GM21367 (cell line): ENCODE results near the gene PRSS22.

Source experiments
- ATAC-seq: cut with Tn5 transposase; IDR thresholded peaks from one replicate; pipeline ENCODE4 v1.9.1; 2021; ENCODE audit not compliant: unreplicated experiment

Gene PRSS22

DNA sequence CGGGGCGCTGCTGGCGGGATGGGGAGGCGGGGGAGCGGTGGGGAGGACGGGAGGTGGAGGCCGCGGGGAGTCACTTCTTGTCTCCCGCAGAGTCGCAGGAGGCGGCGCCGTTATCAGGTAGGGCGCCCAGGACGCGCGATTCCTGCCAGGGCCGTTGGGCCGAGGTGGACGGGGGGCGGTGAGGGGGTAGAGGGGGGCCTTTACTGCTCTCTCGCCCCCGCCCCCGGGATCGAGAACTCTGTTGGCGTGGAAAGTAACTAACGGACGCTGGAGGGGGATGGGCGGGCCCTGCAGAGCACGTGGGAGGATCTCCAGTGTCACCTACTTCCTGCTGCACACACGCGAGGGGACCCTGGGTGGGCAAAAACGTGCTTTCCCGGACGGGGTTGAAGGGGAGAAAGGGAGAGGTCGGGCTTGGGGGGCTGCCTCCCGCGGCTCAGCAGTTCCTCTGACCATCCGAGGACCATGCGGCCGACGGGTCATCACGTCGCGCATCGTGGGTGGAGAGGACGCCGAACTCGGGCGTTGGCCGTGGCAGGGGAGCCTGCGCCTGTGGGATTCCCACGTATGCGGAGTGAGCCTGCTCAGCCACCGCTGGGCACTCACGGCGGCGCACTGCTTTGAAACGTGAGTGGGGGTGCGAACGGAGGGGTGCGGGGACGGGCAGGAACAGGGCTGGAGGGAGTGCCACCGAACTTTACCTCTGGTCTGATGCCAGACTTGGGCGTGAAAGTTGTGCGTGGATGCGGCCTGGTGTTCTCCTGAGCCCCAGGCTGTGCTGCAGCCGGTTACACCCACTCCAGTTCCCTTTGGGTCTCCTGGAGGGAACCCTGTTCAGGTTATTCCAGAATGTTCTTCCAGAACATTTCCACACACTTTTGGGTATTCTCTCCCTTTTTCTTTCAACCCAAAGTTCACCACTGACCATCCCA lies 40.4 kb downstream of the PRSS22 start:
- no peak for ATAC-seq

DNA sequence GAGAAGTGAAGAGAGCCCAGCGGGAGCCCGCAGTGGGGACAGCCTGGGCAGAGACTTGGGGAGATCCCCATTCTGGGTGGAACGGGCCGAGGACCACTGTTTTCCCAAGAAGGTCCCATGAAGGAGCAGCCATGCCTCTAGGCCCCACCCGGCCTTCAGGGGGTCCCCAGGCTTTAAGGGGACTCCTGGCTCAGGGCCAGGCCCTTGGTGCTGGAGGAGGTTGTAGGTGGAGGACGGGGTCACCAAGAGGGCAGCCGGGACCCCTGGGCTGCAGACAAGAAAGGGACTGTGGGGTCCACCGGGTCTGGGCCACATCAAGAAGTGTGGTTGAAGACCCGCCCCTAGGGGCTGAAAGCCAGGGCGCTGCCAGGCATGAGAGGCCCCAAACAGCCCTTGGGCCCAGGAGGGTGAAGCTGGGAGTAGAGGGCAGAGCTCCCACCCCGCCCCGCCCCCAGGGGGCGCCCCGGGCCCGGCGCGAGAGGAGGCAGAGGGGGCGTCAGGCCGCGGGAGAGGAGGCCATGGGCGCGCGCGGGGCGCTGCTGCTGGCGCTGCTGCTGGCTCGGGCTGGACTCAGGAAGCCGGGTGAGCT lies 41.1 kb downstream of the PRSS22 start, which contains the start of gene PRSS21:
Gene PRSS21, plus strand, starts transcription at position 487 of the 589 bp plus-strand sequence. Its CDS starts 32 bp downstream, at position 519.
- ATAC-seq, result no peak

DNA sequence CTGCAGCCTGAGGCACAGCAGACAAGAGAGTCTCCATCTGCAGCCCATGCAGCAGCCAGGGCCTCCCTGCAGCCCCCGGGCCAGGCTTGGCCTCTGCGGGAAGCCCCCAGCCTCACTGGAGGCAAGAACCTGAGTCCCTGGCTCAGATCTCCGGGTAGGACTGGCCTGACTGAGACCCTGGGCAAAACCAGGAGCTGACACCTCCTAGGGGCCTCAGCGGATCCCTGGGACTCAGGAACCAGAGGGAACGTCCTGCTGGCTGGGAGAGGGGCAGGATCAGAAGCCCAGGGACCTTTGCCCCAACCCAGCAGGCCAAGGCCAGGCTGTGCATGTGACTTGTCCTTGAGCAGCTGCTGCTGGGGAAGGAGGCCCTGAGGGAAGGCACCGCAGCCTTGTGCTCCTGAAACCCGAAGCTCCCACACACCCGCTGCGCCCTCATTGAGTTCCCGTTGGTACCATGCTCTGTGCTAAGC lies 42.6 kb downstream of the PRSS22 start:
- no peak for ATAC-seq

DNA sequence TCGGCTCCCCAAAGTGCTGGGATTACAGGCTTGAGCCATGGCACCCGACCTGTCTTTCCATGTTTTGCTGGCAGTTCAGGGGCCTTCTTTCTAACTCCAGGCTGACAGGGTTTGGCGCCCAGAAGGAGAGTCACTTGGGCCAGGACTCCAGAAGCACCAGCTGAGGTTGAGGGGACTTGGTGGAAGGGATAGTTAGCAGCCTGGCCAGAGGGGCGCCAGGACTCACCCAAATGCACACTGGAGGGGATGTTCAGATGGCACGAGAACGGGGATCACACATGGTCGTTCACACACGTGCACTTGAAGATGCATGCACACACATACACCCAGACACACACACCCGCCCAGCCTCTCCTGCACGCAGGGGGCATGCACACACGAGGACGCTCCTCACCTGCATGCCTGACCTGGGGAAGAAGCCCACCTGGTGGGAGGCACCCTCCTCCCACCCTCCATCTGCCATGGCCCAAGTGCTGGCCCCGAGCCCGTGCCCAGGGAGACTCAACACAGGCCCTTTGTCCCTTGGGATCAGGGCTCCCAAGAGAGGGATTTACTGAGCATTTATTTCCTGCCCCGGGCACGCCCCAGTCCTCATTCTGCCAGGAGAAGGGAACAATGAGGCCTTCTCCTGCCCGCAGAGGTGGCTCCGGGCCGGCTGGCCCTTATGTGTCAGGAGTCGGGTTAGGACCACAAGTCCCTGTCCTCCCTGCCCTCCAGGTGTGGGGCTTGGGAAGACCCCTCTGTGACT lies 43.2 kb downstream of the PRSS22 start:
- ATAC-seq, result no peak

DNA sequence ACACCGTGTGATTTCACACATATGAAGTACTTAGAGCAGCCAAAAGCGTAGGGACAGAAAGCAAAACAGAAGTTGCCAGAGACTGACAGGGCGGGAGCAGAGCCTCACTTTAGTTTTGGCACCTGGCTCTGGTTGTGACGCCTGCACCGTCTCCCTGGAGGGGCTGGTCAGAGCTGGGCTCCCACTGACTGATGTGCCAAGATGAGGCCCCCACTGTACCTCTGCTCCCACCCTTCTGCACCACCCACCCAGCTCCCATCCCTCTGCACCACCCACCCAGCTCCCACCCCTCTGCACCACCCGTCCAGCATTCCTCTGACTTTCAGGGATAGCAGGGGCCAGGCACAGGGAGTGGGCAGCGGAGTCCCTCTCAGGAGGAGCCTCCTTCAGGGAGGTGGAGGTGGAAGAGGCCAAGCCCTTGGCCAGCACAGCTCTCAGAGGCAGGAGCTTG lies 44.2 kb downstream of the PRSS22 start:
- no peak for ATAC-seq

DNA sequence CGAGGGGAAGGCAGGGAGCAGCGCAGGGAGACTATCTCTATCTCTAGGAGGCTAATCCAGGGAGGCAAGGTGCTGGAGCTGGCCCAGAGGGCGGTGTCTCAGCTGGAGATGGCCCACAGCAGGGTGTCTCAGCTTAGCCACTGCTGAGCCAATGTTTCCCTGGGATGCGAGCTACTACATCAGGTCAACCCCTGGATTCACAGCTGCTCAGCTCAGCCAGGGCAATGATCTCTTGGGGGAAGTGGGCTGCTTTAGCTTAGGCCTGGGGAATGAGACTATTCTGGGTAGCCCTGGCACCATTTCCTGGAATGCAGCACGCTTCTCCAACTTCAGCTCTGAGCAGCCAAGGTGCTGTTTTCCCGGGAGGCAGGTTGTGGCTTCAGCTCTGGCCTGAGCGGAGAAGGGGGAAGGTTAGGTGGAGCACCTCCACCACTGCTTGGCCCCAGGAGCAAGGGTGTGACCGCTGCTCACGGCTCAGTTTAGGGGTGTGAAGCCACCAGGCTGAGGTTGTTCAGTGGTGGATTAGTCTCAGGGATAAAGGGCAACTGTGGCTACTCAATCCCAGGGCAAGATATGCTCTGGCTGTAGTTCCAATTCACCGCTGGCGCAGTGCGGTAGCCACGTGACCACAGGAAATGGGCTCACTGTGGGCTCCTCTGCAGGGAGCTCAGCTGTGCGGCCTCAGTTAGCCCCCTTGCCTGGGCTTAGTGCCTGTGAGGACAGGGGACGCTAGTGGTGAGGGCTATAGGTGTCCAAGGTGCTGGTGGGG lies 46.1 kb downstream of the PRSS22 start:
- ATAC-seq, result no peak

DNA sequence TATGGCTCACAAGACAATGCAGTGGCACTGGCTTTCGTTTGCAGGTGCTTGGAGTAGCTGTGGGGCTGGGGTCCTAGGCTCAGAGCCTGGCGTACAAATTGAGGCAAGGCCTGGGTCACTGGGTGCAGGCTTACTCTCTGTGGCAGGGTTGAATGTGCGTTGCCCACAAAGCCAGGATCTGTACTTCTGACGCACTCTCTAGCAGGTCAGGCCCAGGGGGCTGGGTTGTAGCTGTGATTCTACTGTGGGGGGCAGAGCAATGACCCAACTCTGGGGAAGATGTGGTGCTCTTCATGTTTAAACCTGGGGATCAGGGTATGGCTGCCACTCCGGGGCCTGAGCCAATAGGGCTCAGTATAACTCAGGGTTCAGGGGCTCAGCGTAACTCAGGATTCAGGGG lies 47.3 kb downstream of the PRSS22 start:
- no peak for ATAC-seq

DNA sequence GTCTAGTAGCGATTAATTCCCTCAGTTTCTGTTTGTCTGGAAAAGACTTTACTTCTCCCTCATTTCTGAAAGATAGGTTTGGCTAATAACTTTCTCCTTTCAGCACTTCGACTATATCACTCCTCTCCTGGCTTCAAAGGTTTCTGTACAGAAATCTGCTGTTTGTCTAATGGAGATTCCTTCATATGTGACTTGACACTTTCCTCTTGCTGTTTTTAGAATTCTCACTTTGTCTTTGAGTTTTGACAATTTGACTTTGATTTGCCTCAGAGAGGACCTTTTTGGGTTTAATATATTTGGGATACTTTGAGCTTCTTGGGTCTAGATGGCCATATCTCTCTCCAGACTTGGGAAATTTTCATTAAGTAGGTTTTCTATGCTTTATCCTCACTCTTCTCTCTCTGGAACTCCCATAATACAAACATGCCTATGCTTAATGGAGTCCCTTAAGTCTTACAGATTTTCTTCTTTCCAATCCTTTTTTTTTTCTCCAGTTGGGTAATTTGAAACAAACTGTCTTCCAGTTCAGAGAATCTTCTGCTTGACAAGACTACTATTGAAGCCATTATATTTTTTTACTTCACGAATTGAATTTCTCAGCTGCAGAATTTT lies 48.7 kb downstream of the PRSS22 start:
- no peak for ATAC-seq

DNA sequence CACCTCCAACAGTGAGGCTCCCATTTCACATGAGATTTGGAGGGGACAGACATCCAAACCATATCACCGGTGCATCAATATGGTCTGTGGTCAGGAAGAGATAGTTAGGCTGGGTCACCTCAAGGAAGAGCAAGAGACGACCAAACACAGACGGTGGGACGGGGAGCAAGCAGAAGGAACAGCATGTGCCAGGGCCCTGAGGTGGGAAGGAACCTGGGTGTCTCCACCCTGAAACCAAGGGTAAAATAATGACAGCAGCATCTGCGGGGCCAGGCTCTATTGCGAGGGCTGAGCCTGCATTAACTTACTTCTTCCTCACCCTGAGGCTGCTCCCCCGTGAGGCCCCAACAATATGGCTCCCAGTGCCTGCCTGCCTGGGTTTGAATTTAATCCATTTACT lies 49.8 kb downstream of the PRSS22 start:
- ATAC-seq, result no peak

DNA sequence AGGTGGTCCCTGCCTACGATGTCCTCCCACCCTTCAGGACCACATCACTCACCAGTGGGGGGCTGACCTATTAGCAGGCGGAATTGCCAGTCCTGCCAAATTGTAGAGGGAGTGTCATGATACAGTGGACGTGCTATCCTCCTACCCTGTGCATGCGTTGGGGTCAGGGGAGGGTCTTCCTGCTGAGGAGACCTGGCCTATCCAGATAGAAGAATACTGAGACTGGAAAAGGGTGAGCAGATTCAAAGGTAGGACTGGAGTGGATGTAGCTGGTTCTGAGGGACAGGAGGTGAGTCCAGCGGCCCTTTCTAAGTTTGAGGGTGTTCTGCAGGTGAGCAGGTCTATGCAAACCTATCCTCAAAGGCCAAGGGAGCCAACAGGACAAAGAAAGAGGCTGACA lies 51.7 kb downstream of the PRSS22 start:
- ATAC-seq, result no peak

DNA sequence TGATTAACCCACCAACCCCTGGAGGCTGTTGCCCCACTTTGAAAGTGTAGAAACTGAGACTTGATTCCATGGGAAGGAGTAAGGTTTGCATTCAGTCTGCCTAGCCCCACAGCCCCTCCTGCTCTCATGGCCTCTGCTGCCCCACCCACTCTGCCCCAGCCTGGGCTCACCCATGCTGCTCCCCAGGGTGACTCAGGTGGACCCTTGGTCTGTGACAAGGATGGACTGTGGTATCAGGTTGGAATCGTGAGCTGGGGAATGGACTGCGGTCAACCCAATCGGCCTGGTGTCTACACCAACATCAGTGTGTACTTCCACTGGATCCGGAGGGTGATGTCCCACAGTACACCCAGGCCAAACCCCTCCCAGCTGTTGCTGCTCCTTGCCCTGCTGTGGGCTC lies 53.2 kb downstream of the PRSS22 start:
- no peak for ATAC-seq

DNA sequence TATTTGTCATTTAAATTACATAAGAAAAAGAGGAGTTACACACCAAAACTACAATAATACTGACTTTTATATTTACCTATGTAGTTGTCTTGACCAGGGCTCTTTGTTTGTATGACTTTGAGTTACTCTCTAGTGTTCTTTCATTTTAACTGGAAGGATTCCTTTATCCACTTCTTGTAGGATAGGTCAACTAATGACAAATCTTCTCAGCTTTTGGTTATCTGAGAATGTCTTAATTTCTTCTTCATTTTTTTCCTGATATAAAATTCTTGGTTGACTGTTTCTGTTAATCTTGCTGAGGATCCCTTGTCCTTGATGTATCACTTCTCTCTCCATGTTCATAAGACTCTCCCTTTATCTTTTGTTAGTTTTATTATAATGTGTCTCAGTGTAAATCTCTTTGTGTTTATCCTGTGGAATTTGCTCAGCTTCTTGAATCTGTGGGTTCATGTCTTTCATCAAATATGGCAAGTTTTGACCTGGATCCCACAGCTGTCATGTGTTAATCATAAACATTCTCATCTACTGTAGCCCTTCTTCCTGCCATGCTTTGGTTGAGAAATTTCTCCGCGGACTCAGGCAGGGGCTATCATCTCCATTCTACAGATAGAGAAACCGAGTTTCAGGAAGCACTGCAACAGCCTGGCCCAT lies 54.3 kb downstream of the PRSS22 start:
- no peak for ATAC-seq
